Testis (tissue), 2 donors: ENCODE measurements around the gene KRTAP16-1.

Experiments used
- CTCF ChIP-seq, 3 experiments: fragments of 450-650 bp in 2 of 3; fragments of 200-600 bp in 1 of 3; sonication (generic) in 1 of 3; IDR thresholded peaks; one replicate each; pipeline ENCODE4 v1.5.1; 2016 to 2019; ENCODE audit warnings: antibody characterized with exemption in 3 of 3, mild to moderate bottlenecking in 2 of 3, moderate library complexity in 1 of 3
- POLR2A ChIP-seq: fragments of 450-650 bp; IDR thresholded peaks from one replicate; pipeline ENCODE4 v1.6.1; 2017; ENCODE audit warnings: antibody characterized with exemption, mild to moderate bottlenecking, moderate library complexity

GRCh38 chr17:41338961-41339485 lies 29.9 kb upstream of the KRTAP16-1 start:
- TF ChIP-seq CTCF (IDR thresholded peaks at IDR 0.05): no peak
- TF ChIP-seq POLR2A: no peak
